ENCODE results near the gene ITK.

- TF ChIP-seq CTCF (conservative IDR thresholded peaks at IDR 0.05 in 1 of 2, IDR thresholded peaks at IDR 0.05 in 1 of 2; ENCODE audit: extremely low read depth in 1 of 2, insufficient read depth in 1 of 2, low read depth in 1 of 2, low read length in 2 of 2) (no peak), EZH2 (IDR thresholded peaks at IDR 0.05; ENCODE audit: borderline replicate concordance, low read length) (no peak)
These were observed 25.3 kb upstream of the ITK start for GRCh38 chr5:157155297-157155696.
